SH-SY5Y (cell line): ENCODE measurements around the gene SREK1.

ENCODE experiments used
- GATA2 ChIP-seq: IDR thresholded peaks from 2 replicates; pipeline ENCODE4 v1.6.1; 2011; ENCODE audit warnings: mild to moderate bottlenecking, low read depth, low read length
- GATA3 ChIP-seq: IDR thresholded peaks from 2 replicates; pipeline ENCODE4 v1.6.1; 2011; ENCODE audit warnings: low read depth, mild to moderate bottlenecking, low read length, moderate library complexity

DNA sequence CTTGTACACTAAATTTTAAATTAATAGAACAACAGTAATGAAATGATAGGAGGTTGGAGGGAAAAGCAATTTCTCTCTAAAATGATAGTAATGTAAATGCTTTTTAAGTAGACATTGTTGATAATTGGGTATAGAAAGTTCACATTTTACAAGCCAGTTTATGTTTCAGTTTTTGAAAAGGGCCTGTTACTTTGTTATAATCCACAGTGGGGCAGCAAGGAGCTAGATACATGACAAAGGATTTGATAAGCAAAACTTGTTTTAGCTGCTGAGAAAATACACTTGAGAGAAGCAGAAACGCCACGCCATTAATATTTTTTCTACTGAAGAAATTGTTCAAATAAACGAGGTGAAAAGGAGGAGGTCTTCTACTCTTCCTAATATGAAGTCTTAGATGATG is 30.2 kb downstream of the SREK1 start:
- TF ChIP-seq GATA2 = no peak
- TF ChIP-seq GATA3 = no peak
